Measurements from ENCODE around the gene GTF3C2.

Gene GTF3C2

GRCh38 chr2:27316655-27317412, 39.7 kb downstream of the GTF3C2 start:
- Mint-ChIP-seq H3K4me1 (peaks cover 8% of the 10 kb centered on the region), H3K4me3 (no peak overlapping the region), H3K9me3 (no peaks in the 10 kb centered on the region), H3K36me3 (peaks cover 38% of the 10 kb centered on the region), H3K27me3 (no peaks in the 10 kb centered on the region), H3K27ac (no peak overlapping the region)
- no peak for ATAC-seq

GRCh38 chr2:27315122-27315521, 41.4 kb downstream of the GTF3C2 start:
- peaks cover 41% of the 10 kb centered on the region for H3K36me3 Mint-ChIP-seq
- H3K4me1 Mint-ChIP-seq = no peaks in the 10 kb centered on the region
- H3K27me3 Mint-ChIP-seq = no peaks in the 10 kb centered on the region
- H3K27ac Mint-ChIP-seq = no peak overlapping the region
- no peak for ATAC-seq
- no peak overlapping the region for H3K4me3 Mint-ChIP-seq
- H3K9me3 Mint-ChIP-seq = no peaks in the 10 kb centered on the region

- H3K27me3 Mint-ChIP-seq = no peaks in the 10 kb centered on the region
- H3K36me3 Mint-ChIP-seq = peaks cover 45% of the 10 kb centered on the region
- no peaks in the 10 kb centered on the region for H3K9me3 Mint-ChIP-seq
- no peak overlapping the region for H3K27ac Mint-ChIP-seq
- H3K4me3 Mint-ChIP-seq = no peak overlapping the region
- H3K4me1 Mint-ChIP-seq = no peaks in the 10 kb centered on the region
- no peak for ATAC-seq
Observed at GRCh38 chr2:27314709-27315108, 41.9 kb downstream of the GTF3C2 start.

- no peak overlapping the region for H3K27ac Mint-ChIP-seq
- H3K4me1 Mint-ChIP-seq = no peaks in the 10 kb centered on the region
- no peaks in the 10 kb centered on the region for H3K9me3 Mint-ChIP-seq
- H3K27me3 Mint-ChIP-seq = no peaks in the 10 kb centered on the region
- peaks cover 51% of the 10 kb centered on the region for H3K36me3 Mint-ChIP-seq
- no peak overlapping the region for H3K4me3 Mint-ChIP-seq
- ATAC-seq = no peak
Observed at GRCh38 chr2:27313882-27314645, 42.5 kb downstream of the GTF3C2 start.

GRCh38 chr2:27312152-27312551, 44.4 kb downstream of the GTF3C2 start:
- peaks cover 5% of the 10 kb centered on the region for H3K27me3 Mint-ChIP-seq
- no peak for ATAC-seq
- H3K27ac Mint-ChIP-seq = no peak overlapping the region
- H3K9me3 Mint-ChIP-seq = no peaks in the 10 kb centered on the region
- peaks cover 51% of the 10 kb centered on the region for H3K36me3 Mint-ChIP-seq
- H3K4me3 Mint-ChIP-seq = no peak overlapping the region
- H3K4me1 Mint-ChIP-seq = peaks cover 3% of the 10 kb centered on the region

- H3K27ac Mint-ChIP-seq = no peak overlapping the region
- peaks cover 30% of the 10 kb centered on the region for H3K27me3 Mint-ChIP-seq
- H3K4me1 Mint-ChIP-seq = peaks cover 16% of the 10 kb centered on the region
- H3K36me3 Mint-ChIP-seq = peaks cover 33% of the 10 kb centered on the region
- no peak for ATAC-seq
- no peak overlapping the region for H3K4me3 Mint-ChIP-seq
- H3K9me3 Mint-ChIP-seq = no peaks in the 10 kb centered on the region
Observed at GRCh38 chr2:27309651-27310050, 46.9 kb downstream of the GTF3C2 start.

- ATAC-seq = no peak
- H3K27ac Mint-ChIP-seq = no peak within 1 kb of the TSS
- peaks cover 33% of the 10 kb centered on the region for H3K36me3 Mint-ChIP-seq
- H3K27me3 Mint-ChIP-seq = peaks cover 33% of the 10 kb centered on the region
- no peaks in the 10 kb centered on the region for H3K9me3 Mint-ChIP-seq
- peaks cover 16% of the 10 kb centered on the region for H3K4me1 Mint-ChIP-seq
- peak within 1 kb of the TSS; percentile 55 for H3K4me3 Mint-ChIP-seq
Observed at GRCh38 chr2:27308359-27308881, 48.1 kb downstream of the GTF3C2 start, which contains the start of gene UCN. UCN (minus strand) TSS chr2:27308445; CDS start chr2:27307895, 550 bp downstream.

- Mint-ChIP-seq H3K4me3 (peak overlapping the region; percentile 55), H3K4me1 (peaks cover 20% of the 10 kb centered on the region), H3K9me3 (no peaks in the 10 kb centered on the region), H3K27ac (no peak overlapping the region), H3K36me3 (peaks cover 28% of the 10 kb centered on the region), H3K27me3 (peaks cover 33% of the 10 kb centered on the region)
- ATAC-seq = no peak
Observed at GRCh38 chr2:27307545-27308358, 48.8 kb downstream of the GTF3C2 start.

- peaks cover 23% of the 10 kb centered on the region for H3K36me3 Mint-ChIP-seq
- ATAC-seq = peak; percentile 3
- no peaks in the 10 kb centered on the region for H3K9me3 Mint-ChIP-seq
- H3K27me3 Mint-ChIP-seq = peaks cover 33% of the 10 kb centered on the region
- H3K4me1 Mint-ChIP-seq = peaks cover 21% of the 10 kb centered on the region
- no peak overlapping the region for H3K27ac Mint-ChIP-seq
- H3K4me3 Mint-ChIP-seq = peak overlapping the region; percentile 55
Observed at GRCh38 chr2:27307287-27307544, 49.3 kb downstream of the GTF3C2 start.

- Mint-ChIP-seq H3K27me3 (peaks cover 33% of the 10 kb centered on the region), H3K4me3 (peak overlapping the region; percentile 55), H3K36me3 (peaks cover 18% of the 10 kb centered on the region), H3K27ac (peak overlapping the region; percentile 42), H3K9me3 (no peaks in the 10 kb centered on the region), H3K4me1 (peaks cover 21% of the 10 kb centered on the region)
- ATAC-seq = peak; percentile 25
Observed at GRCh38 chr2:27306573-27307286, 49.8 kb downstream of the GTF3C2 start.

GRCh38 chr2:27306136-27306535, 50.4 kb downstream of the GTF3C2 start:
- H3K4me1 Mint-ChIP-seq = peaks cover 21% of the 10 kb centered on the region
- no peak for ATAC-seq
- H3K27me3 Mint-ChIP-seq = peaks cover 33% of the 10 kb centered on the region
- peak overlapping the region; percentile 42 for H3K27ac Mint-ChIP-seq
- peaks cover 12% of the 10 kb centered on the region for H3K36me3 Mint-ChIP-seq
- peak overlapping the region; percentile 26 for H3K4me3 Mint-ChIP-seq
- H3K9me3 Mint-ChIP-seq = no peaks in the 10 kb centered on the region

GRCh38 chr2:27305516-27305915, 51.0 kb downstream of the GTF3C2 start:
- H3K4me3 Mint-ChIP-seq = no peak overlapping the region

GRCh38 chr2:27304488-27305240, 51.9 kb downstream of the GTF3C2 start:
- H3K4me1 Mint-ChIP-seq = peaks cover 21% of the 10 kb centered on the region
- H3K27me3 Mint-ChIP-seq = peaks cover 36% of the 10 kb centered on the region
- peaks cover 6% of the 10 kb centered on the region for H3K36me3 Mint-ChIP-seq
- no peak for ATAC-seq
- no peak overlapping the region for H3K4me3 Mint-ChIP-seq
- no peak overlapping the region for H3K27ac Mint-ChIP-seq
- no peaks in the 10 kb centered on the region for H3K9me3 Mint-ChIP-seq

More at GRCh38 chr2:27305516-27305915, 51.0 kb downstream of the GTF3C2 start:
- Mint-ChIP-seq H3K9me3 (no peaks in the 10 kb centered on the region), H3K4me1 (peaks cover 21% of the 10 kb centered on the region), H3K27me3 (peaks cover 33% of the 10 kb centered on the region), H3K36me3 (peaks cover 10% of the 10 kb centered on the region), H3K27ac (no peak overlapping the region)
- no peak for ATAC-seq

Data from stimulated activated memory B cell treated with anti-CD40 and anti-IgM and Interleukin-4, amounts not matched to agents 10 μg/mL and 1 μg/mL and 100 μg/mL, for 72 hours (primary cell).